Measurements from ENCODE around the gene ACKR3.

ACKR3 gene

GRCh38 chr2:236565212-236565611, 4.4 kb upstream of the ACKR3 start:
- DNase-seq (ENCODE audit: low read depth in 1 of 2, low spot score in 1 of 2): no peak
- Histone ChIP-seq H3K4me3 (replicated peaks; ENCODE audit: insufficient read depth, low read length) (no peak overlapping the region), H3K27ac (replicated peaks) (no peak overlapping the region), H3K27me3 (ENCODE audit: insufficient read depth, poor library complexity, severe bottlenecking) (peaks cover 34% of the 10 kb centered on the region)
- TF ChIP-seq CTCF (IDR thresholded peaks at IDR 0.05; ENCODE audit: insufficient read depth, low read length) (no peak), SPI1 (IDR thresholded peaks at IDR 0.05; ENCODE audit: borderline replicate concordance, low read depth) (no peak), REST (IDR thresholded peaks at IDR 0.05; ENCODE audit: insufficient replicate concordance, low read depth) (no peak), GABPA (IDR thresholded peaks at IDR 0.05; ENCODE audit: low read depth) (no peak), POLR2AphosphoS5 (IDR thresholded peaks at IDR 0.05; ENCODE audit: low read depth) (no peak)

- H3K27ac ChIP-seq (replicated peaks): no peak overlapping the region
- DNase-seq (ENCODE audit: low read depth in 1 of 2, low spot score in 1 of 2): no peak
- TF ChIP-seq GABPA (IDR thresholded peaks at IDR 0.05; ENCODE audit: low read depth): no peak
- TF ChIP-seq SPI1 (IDR thresholded peaks at IDR 0.05; ENCODE audit: borderline replicate concordance, low read depth): no peak
- no peak for TF ChIP-seq CTCF (IDR thresholded peaks at IDR 0.05; ENCODE audit: insufficient read depth, low read length)
- no peak for TF ChIP-seq POLR2AphosphoS5 (IDR thresholded peaks at IDR 0.05; ENCODE audit: low read depth)
- no peak for TF ChIP-seq REST (IDR thresholded peaks at IDR 0.05; ENCODE audit: insufficient replicate concordance, low read depth)
- no peak overlapping the region for H3K4me3 ChIP-seq (replicated peaks; ENCODE audit: insufficient read depth, low read length)
- H3K27me3 ChIP-seq (ENCODE audit: insufficient read depth, poor library complexity, severe bottlenecking): peaks cover 38% of the 10 kb centered on the region
These were observed 3.7 kb upstream of the ACKR3 start for GRCh38 chr2:236565879-236566402.

- peaks cover 38% of the 10 kb centered on the region for H3K27me3 ChIP-seq (ENCODE audit: insufficient read depth, poor library complexity, severe bottlenecking)
- TF ChIP-seq GABPA (IDR thresholded peaks at IDR 0.05; ENCODE audit: low read depth): no peak
- no peak for TF ChIP-seq REST (IDR thresholded peaks at IDR 0.05; ENCODE audit: insufficient replicate concordance, low read depth)
- TF ChIP-seq SPI1 (IDR thresholded peaks at IDR 0.05; ENCODE audit: borderline replicate concordance, low read depth): no peak
- TF ChIP-seq CTCF (IDR thresholded peaks at IDR 0.05; ENCODE audit: insufficient read depth, low read length): no peak
- no peak overlapping the region for H3K4me3 ChIP-seq (replicated peaks; ENCODE audit: insufficient read depth, low read length)
- DNase-seq (ENCODE audit: low read depth in 1 of 2, low spot score in 1 of 2): no peak
- no peak overlapping the region for H3K27ac ChIP-seq (replicated peaks)
These were observed 3.0 kb upstream of the ACKR3 start for GRCh38 chr2:236566596-236566995.
